GM18526 (cell line): ENCODE data around the gene TENM3.

Experiments used
- POLR2A ChIP-seq: IDR thresholded peaks from 3 replicates; pipeline ENCODE4 v1.6.1; 2011; ENCODE audit not compliant: insufficient read length; ENCODE audit errors: extremely low read depth

The TENM3 gene

DNA sequence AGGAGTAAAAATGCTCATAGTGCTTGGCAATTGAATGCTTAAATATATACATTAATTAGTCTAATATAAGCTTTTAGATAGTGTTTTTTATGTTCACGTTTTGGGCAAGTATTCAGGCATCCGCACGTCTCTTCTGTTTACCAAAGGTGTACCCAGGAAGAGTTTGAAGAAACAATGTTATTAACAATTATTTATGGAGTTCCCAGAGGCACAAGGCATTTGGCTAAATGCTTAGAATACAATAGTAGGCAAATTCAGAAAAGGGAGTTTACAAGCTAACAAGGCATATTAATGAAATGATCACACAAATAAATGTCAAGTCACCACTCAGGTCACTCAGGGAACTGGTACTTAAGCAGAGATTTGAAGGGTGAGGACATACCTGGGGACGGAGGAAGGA is 294.8 kb downstream of the TENM3 start:
- no peak for TF ChIP-seq POLR2A

DNA sequence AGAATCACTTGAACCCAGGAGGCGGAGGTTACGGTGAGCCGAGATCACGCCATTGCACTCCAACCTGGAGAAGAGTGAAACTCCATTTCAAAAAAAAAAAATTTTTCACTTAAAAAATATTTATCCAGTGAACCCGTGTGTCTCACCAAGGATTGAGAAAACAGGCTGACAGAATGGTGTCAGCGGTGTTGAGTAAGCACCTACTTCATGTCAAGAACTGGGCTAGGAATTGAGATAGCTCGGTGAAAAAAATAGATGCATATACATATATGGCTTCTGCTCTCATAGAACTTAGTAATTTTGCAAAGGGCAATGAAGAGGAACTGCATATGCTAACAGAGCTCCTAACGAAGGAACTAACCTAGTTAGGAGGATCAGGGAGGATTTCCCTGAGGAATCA is 297.3 kb downstream of the TENM3 start:
- TF ChIP-seq POLR2A: no peak

DNA sequence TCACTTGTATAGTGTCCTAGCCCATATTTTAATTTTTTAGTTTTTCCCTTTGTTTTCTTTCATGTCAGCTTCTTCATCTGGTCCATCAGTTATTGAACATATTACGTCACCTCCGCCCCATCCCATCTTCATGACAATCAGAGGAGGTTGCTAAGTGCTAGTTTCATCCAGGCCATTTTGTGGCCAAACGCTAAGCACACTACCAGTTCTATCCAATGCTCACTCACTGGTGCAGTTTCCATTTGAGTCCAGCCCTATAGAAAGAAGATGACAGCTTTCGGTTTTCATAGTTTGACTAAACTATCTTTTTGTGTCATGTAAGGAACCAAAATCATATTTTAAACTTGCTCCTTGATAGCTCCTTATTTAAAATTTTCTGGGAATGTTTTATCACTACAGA is 304.2 kb downstream of the TENM3 start:
- no peak for TF ChIP-seq POLR2A

- TF ChIP-seq POLR2A: no peak
Measured at GRCh38 chr4:182548156-182548555, 305.0 kb downstream of the TENM3 start.

GRCh38 chr4:182549356-182549755 is 306.2 kb downstream of the TENM3 start:
- no peak for TF ChIP-seq POLR2A

GRCh38 chr4:182552948-182553347 is 309.7 kb downstream of the TENM3 start:
- no peak for TF ChIP-seq POLR2A

DNA sequence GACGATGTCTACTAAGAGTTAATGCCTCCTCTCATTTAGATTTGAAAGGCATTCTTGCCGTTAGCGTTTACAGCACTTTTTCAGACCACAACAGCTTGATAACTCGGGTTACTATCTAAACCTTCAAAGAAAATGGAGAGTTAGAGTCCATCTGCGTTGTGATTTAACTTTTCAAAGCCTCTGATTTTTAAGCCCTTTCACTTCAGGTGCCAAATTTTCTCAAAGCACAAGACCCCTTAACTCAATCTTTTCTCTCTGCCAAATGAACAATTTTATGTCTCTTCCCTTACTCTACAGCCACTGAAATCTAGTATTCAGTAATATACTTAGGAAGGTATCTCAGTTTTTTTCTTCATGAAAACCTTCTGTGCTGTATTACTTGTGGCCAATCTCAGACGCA is 310.5 kb downstream of the TENM3 start:
- TF ChIP-seq POLR2A: no peak

GRCh38 chr4:182554736-182555135 is 311.5 kb downstream of the TENM3 start:
- no peak for TF ChIP-seq POLR2A

DNA sequence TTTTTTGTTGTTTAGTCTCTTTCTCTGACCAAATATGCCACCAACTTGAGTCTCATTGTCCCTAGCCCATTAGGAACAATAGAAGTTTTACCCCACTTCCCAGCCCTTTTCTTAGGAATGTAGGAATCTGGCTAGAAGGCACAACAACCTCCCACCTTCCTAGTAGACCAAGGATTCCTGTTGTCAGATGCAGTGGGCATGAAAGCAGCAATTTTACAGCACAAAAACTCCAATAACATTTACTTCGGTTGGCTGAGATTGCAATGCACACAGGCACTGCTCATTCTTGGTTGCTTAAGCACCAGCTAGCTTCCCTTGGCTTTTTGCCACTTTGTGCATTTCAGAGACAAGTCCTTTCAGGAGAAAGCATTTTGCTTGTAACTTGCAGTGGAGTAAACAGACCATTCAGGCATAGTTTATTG is 312.8 kb downstream of the TENM3 start:
- TF ChIP-seq POLR2A: no peak

DNA sequence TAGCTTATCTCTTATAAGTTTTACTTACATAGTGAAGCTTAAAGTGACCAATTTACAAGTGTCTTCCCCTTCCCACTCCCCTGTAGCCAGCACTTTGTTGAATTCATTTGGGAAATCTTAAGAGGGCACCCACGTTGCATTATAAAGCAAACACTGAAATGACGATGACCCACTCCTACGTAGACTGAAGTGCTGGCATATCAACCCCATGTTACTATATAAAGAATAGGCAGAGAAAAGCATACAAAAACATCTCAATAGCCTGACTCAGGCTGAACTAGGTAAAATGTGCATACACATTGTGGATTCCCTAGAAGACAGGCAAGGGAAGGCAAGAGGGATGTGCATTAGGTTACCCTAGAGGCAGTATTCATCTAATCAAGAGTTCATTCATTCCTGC is 313.4 kb downstream of the TENM3 start:
- no peak for TF ChIP-seq POLR2A

- no peak for TF ChIP-seq POLR2A
Measured at GRCh38 chr4:182560358-182560757, 317.2 kb downstream of the TENM3 start.

- TF ChIP-seq POLR2A: no peak
Measured at GRCh38 chr4:182562350-182562749, 319.1 kb downstream of the TENM3 start.

- TF ChIP-seq POLR2A: no peak
Measured at GRCh38 chr4:182564724-182565369, 321.6 kb downstream of the TENM3 start.

DNA sequence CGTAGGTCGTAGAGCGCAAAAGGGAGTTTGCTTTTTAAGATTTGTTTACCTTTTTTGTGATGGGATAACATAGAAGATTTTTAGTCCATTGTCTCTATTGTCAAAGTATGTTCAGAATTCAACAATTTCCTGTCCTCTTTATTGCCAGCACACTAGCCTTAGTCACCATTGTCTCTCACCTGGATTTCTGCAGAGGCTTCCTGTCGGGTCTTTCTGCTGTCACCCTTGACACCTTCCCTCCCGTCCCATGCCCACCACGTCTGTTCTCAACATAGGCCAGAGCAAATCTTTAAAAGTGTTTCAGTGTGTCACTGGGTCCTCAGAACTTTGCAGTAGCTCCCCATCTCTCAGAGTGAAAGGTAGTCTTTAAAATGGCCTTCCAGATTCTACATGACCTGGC is 323.9 kb downstream of the TENM3 start:
- TF ChIP-seq POLR2A: no peak

GRCh38 chr4:182569561-182569960 is 326.4 kb downstream of the TENM3 start:
- TF ChIP-seq POLR2A: no peak

GRCh38 chr4:182574706-182575105 is 331.5 kb downstream of the TENM3 start:
- no peak for TF ChIP-seq POLR2A

DNA sequence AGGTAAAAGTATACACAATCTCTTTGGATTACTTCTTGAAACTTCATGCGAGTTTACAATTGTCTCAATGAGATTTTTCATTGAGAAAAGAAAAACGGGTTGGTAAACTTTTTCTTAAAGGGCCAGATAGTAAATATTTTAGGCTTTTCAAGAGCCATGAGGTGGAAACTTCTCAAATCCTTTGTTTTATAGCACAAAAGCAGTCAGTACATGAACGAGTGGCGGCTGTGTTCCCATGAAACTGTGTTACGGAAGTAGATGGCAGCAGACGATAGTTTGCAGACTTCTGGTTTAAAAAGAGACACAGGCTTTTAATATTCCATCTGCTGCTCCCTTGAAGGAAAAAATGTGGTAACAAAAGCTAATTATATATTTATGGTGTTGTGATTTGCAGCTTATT is 332.0 kb downstream of the TENM3 start:
- TF ChIP-seq POLR2A: no peak
